CD4-positive, alpha-beta T cell (primary cell): Measurements from ENCODE around the gene MLLT3. TPM values are rescaled to one million over a fixed set of nuclear protein-coding genes. Genes with fewer than 3 reads are reported as not detected.

Experiments used
- ATAC-seq: fragments of 200-7000 bp; cut with Tn5 transposase; one replicate; pipeline ENCODE4 v1.10.0; 2022; ENCODE audit warnings: mild to moderate bottlenecking; ENCODE audit not compliant: poor library complexity
- CTCF ChIA-PET: fragments of 350-600 bp; sonication (Branson Sonifier 250); formaldehyde crosslinking; loops from one replicate; lab custom pipeline; 2021; ENCODE audit warnings: antibody characterized with exemption, inconsistent platforms; lab: Charles Lee
- POLR2A ChIA-PET: fragments of 350-600 bp; sonication (Branson Sonifier 250); formaldehyde crosslinking; loops from one replicate; lab custom pipeline; 2021; ENCODE audit warnings: antibody characterized with exemption, inconsistent platforms; lab: Charles Lee
- DNase-seq, 14 experiments: peaks; one replicate each; pipeline ENCODE4 v3.0.0-alpha.2; 2013 to 2020; ENCODE audit warnings: mixed read lengths in 2 of 14
- H3K27ac ChIP-seq, 2 donors: one replicate each; pipeline versions ENCODE4 v1.5.1 to v1.7.0; 2013; ENCODE audit warnings: low read length in 2 of 2, low read depth in 1 of 2, mild to moderate bottlenecking in 1 of 2
- H3K27me3 ChIP-seq, 2 experiments: 1 replicate in 1 of 2; 2 replicates in 1 of 2; pipeline versions ENCODE4 v1.6.1 to v1.7.0; 2013; ENCODE audit warnings: low read length in 2 of 2, control low read depth in 1 of 2, mild to moderate bottlenecking in 1 of 2, moderate library complexity in 1 of 2; ENCODE audit not compliant: insufficient read depth in 2 of 2, control insufficient read depth in 1 of 2
- H3K36me3 ChIP-seq: one replicate; pipeline ENCODE4 v1.6.1; 2013; ENCODE audit warnings: low read length, control low read depth; ENCODE audit not compliant: insufficient read depth
- H3K4me1 ChIP-seq: one replicate; pipeline ENCODE4 v1.6.1; 2013; ENCODE audit warnings: low read length, control low read depth; ENCODE audit not compliant: insufficient read depth
- H3K4me3 ChIP-seq: one replicate; pipeline ENCODE4 v1.5.1; 2013; ENCODE audit warnings: mild to moderate bottlenecking, low read length, moderate library complexity
- H3K9me3 ChIP-seq, 2 experiments: 1 replicate in 1 of 2; 2 replicates in 1 of 2; pipeline versions ENCODE4 v1.6.1 to v1.7.0; 2013; ENCODE audit warnings: low read length in 2 of 2, mild to moderate bottlenecking in 2 of 2, control low read depth in 1 of 2, moderate library complexity in 1 of 2; ENCODE audit not compliant: control insufficient read depth in 1 of 2, insufficient read depth in 1 of 2
- H3K27ac Mint-ChIP-seq: one replicate; pipeline ENCODE4 v1.8.0; 2020; ENCODE audit warnings: mixed read lengths
- H3K27me3 Mint-ChIP-seq: one replicate; pipeline ENCODE4 v1.8.0; 2021; ENCODE audit warnings: mixed read lengths
- H3K36me3 Mint-ChIP-seq: one replicate; pipeline ENCODE4 v1.8.0; 2021; ENCODE audit warnings: low read depth, mixed read lengths
- H3K4me1 Mint-ChIP-seq: one replicate; pipeline ENCODE4 v1.8.0; 2021; ENCODE audit warnings: low read depth, mixed read lengths
- H3K4me3 Mint-ChIP-seq: one replicate; pipeline ENCODE4 v1.8.0; 2020; ENCODE audit warnings: mild to moderate bottlenecking, mixed read lengths
- H3K9me3 Mint-ChIP-seq: one replicate; pipeline ENCODE4 v1.8.0; 2020; ENCODE audit warnings: mixed read lengths
- CTCF ChIP-seq: fragments of 200-600 bp; IDR thresholded peaks from one replicate; pipeline ENCODE4 v1.8.0; 2022; ENCODE audit warnings: antibody characterized with exemption, mild to moderate bottlenecking
- intact Hi-C, 2 experiments: fragments of 100-400 bp; cut with DNase I in 1 of 2; cut with micrococcal nuclease in 1 of 2; formaldehyde crosslinking; loops; one replicate each; pipeline versions ENCODE4 v1.15.1 to v1.9.0; 2023 to 2025; cut with DNase I, micrococcal nuclease
- total RNA-seq, 174 experiments: library from RNA in 2 of 174; stranded (reverse) in 2 of 174; gene quantifications; one replicate each; pipeline ENCODE4 v1.2.3 and lab custom pipeline; 2021 to 2026

MLLT3 gene
- total RNA-seq, 2 experiments from 2014 or later, result 59.2 to 60.6 TPM

GRCh38 chr9:20331095-20331685 is 291.1 kb downstream of the MLLT3 start:
- no peaks in the 10 kb centered on the region for H3K36me3 ChIP-seq
- ChIA-PET POLR2A (no interaction called here), CTCF (interaction anchor here (0.5 kb wide), 1 partner anchor 43 kb away, joined by 5 read pairs; no protein-coding TSS in a partner anchor)
- H3K27ac ChIP-seq, result no peak overlapping the region
- DNase-seq (no peak), ATAC-seq (no peak)
- no peaks in the 10 kb centered on the region for H3K27me3 ChIP-seq
- intact Hi-C loops, result loop anchor here in 1 of 2 experiments (5.0 kb wide), 1 partner anchor 34 kb away; no protein-coding TSS in a partner anchor
- H3K36me3 Mint-ChIP-seq, result no peaks in the 10 kb centered on the region
- no peak overlapping the region for H3K4me3 ChIP-seq
- H3K9me3 Mint-ChIP-seq, result no peaks in the 10 kb centered on the region
- H3K27ac Mint-ChIP-seq, result no peak overlapping the region
- H3K4me1 ChIP-seq, result no peaks in the 10 kb centered on the region
- no peaks in the 10 kb centered on the region for H3K27me3 Mint-ChIP-seq
- no peaks in the 10 kb centered on the region for H3K9me3 ChIP-seq
- TF ChIP-seq CTCF, result no peak
- no peak overlapping the region for H3K4me3 Mint-ChIP-seq
- peaks cover 13% of the 10 kb centered on the region for H3K4me1 Mint-ChIP-seq

GRCh38 chr9:20330688-20331087 is 291.6 kb downstream of the MLLT3 start:
- ChIA-PET POLR2A (no interaction called here), CTCF (no interaction called here)
- Histone ChIP-seq H3K27ac (no peak overlapping the region), H3K27me3 (no peaks in the 10 kb centered on the region), H3K4me1 (no peaks in the 10 kb centered on the region), H3K36me3 (no peaks in the 10 kb centered on the region), H3K4me3 (no peak overlapping the region), H3K9me3 (no peaks in the 10 kb centered on the region)
- no peaks in the 10 kb centered on the region for H3K36me3 Mint-ChIP-seq
- intact Hi-C loops, result loop anchor here in 1 of 2 experiments (5.0 kb wide), 1 partner anchor 33 kb away; no protein-coding TSS in a partner anchor
- H3K9me3 Mint-ChIP-seq, result no peaks in the 10 kb centered on the region
- H3K4me3 Mint-ChIP-seq, result no peak overlapping the region
- no peak for TF ChIP-seq CTCF
- DNase-seq, result no peak
- ATAC-seq, result no peak
- H3K27ac Mint-ChIP-seq, result no peak overlapping the region
- H3K27me3 Mint-ChIP-seq, result no peaks in the 10 kb centered on the region
- H3K4me1 Mint-ChIP-seq, result peaks cover 9% of the 10 kb centered on the region

- Histone ChIP-seq H3K27ac (no peak overlapping the region), H3K9me3 (no peaks in the 10 kb centered on the region), H3K4me1 (peaks cover 29% of the 10 kb centered on the region), H3K4me3 (no peak overlapping the region), H3K36me3 (no peaks in the 10 kb centered on the region), H3K27me3 (no peaks in the 10 kb centered on the region)
- peaks cover 3% of the 10 kb centered on the region for H3K9me3 Mint-ChIP-seq
- no peak overlapping the region for H3K4me3 Mint-ChIP-seq
- no peak for TF ChIP-seq CTCF
- peaks cover 38% of the 10 kb centered on the region for H3K4me1 Mint-ChIP-seq
- ATAC-seq, result no peak
- CTCF ChIA-PET, result no interaction called here
- no peak overlapping the region for H3K27ac Mint-ChIP-seq
- no peak for DNase-seq
- POLR2A ChIA-PET, result interaction anchor here (0.6 kb wide), 1 partner anchor 130 kb away, joined by 3 read pairs; no protein-coding TSS in a partner anchor
- intact Hi-C loops, result loop anchor here in 1 of 2 experiments (5.0 to 10.0 kb wide), 2 partner anchors 39 to 1092 kb away; partner anchors contain the start of gene DENND4C
- no peaks in the 10 kb centered on the region for H3K27me3 Mint-ChIP-seq
- peaks cover 4% of the 10 kb centered on the region for H3K36me3 Mint-ChIP-seq
Observed at GRCh38 chr9:20326516-20326915, 295.8 kb downstream of the MLLT3 start.
